ENCODE results near the gene ENPEP.
A peak's percentile ranks its signal among the peaks of the same experiment; 100 is the strongest.
"Not testable (repeated sequence)": the region's sequence is repeated elsewhere in the genome, so short reads cannot be mapped to it uniquely, and the experiment has no call there.

The ENPEP gene

DNA sequence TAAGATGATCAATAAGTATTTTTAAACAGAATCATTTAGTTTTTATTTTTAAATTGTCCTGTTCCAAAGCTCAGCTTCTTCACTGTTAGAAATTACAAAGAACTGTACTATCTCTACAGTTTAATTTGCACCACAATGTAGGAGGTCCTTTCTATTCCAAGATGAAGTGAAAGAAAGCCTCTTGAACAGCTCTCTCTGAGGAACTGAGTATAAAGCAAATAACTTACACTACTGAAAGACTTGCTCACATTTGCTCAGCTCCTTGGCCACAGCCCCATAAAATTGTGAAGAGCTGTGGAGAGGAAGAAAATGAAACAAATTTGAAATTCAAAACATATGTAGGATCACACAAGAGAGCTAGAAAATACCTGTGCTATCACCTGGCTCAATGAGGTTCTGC lies 68.6 kb downstream of the ENPEP start:
- DNase-seq (ENCODE audit: low spot score): no peak
- in situ Hi-C loops (cut with MboI; ENCODE audit: low sequenced_read_pairs, unreplicated experiment): no loop called here
- no peak for TF ChIP-seq CTCF (IDR thresholded peaks at IDR 0.05; ENCODE audit: borderline replicate concordance, control extremely low read depth, extremely low read depth, insufficient read depth, missing control alignments)

DNA sequence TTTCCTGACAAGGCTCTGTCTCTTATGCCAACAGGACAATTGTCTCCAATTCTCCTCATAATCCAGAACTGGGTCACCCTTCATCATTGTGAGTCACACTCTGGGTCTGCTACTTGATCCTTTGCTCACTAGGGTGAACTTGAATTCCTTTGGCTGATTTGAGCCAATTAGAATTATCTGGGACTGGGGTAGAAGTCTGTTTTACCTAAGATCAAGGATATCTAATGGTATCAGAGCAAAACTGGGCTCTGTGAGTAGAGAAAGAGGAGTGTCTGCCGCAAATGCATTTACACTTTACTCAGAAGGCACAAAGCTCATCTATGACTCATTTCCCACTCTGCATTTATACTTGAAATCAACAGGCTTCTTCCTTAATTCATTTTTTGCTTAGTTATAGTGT lies 74.3 kb downstream of the ENPEP start:
- no peak for DNase-seq (ENCODE audit: low spot score)
- TF ChIP-seq CTCF (IDR thresholded peaks at IDR 0.05; ENCODE audit: borderline replicate concordance, control extremely low read depth, extremely low read depth, insufficient read depth, missing control alignments): no peak
- in situ Hi-C loops (cut with MboI; ENCODE audit: low sequenced_read_pairs, unreplicated experiment): no loop called here

- no peak for DNase-seq (ENCODE audit: low spot score)
- TF ChIP-seq CTCF (IDR thresholded peaks at IDR 0.05; ENCODE audit: borderline replicate concordance, control extremely low read depth, extremely low read depth, insufficient read depth, missing control alignments): no peak
- in situ Hi-C loops (cut with MboI; ENCODE audit: low sequenced_read_pairs, unreplicated experiment): no loop called here
These were observed 77.2 kb downstream of the ENPEP start for GRCh38 chr4:110553197-110553596.

- TF ChIP-seq CTCF (IDR thresholded peaks at IDR 0.05; ENCODE audit: borderline replicate concordance, control extremely low read depth, extremely low read depth, insufficient read depth, missing control alignments): no peak
- in situ Hi-C loops (cut with MboI; ENCODE audit: low sequenced_read_pairs, unreplicated experiment): no loop called here
- DNase-seq (ENCODE audit: low spot score): no peak
These were observed 91.3 kb downstream of the ENPEP start for GRCh38 chr4:110567214-110567613.

DNA sequence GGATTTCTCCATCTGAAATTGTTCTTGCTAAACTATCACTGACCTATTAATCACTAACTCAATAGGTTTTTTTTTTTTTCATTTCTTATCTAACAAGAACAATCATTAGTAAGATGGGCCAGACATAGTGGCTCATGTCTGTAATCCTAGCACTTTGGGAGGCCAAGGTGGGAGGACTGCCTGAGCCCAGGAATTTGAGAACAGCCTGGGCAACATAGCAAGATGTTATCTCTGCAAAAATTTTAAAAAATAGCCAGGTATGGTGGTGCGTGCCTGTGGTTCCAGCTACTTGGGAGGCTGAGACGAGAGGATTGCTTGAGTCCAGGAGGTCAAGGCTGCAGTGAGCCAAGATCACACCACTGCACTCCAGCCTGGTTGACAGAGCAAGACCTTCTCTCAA lies 100.7 kb downstream of the ENPEP start:
- in situ Hi-C loops (cut with MboI; ENCODE audit: low sequenced_read_pairs, unreplicated experiment): not testable (repeated sequence)

GRCh38 chr4:110586131-110586850 lies 110.3 kb downstream of the ENPEP start:
- in situ Hi-C loops (cut with MboI; ENCODE audit: low sequenced_read_pairs, unreplicated experiment): no loop called here
- DNase-seq (ENCODE audit: low spot score): peak; percentile 51
- TF ChIP-seq CTCF (IDR thresholded peaks at IDR 0.05; ENCODE audit: borderline replicate concordance, control extremely low read depth, extremely low read depth, insufficient read depth, missing control alignments): no peak

More for the DNA sequence above, 100.7 kb downstream of the ENPEP start:
- DNase-seq (ENCODE audit: low spot score): not testable (repeated sequence)

- in situ Hi-C loops (cut with MboI; ENCODE audit: low sequenced_read_pairs, unreplicated experiment): no loop called here
- TF ChIP-seq CTCF (IDR thresholded peaks at IDR 0.05; ENCODE audit: borderline replicate concordance, control extremely low read depth, extremely low read depth, insufficient read depth, missing control alignments): no peak
- no peak for DNase-seq (ENCODE audit: low spot score)
These were observed 111.8 kb downstream of the ENPEP start for GRCh38 chr4:110587666-110588285.
